ENCODE measurements around the gene MS4A10. TPM values are rescaled to one million over a fixed set of nuclear protein-coding genes. Genes with fewer than 3 reads are reported as not detected.
A peak's percentile ranks its signal among the peaks of the same experiment; 100 is the strongest.

MS4A10 gene
- polyA plus RNA-seq, 1 donor (not counting 4 experiments of a cell fraction or from before 2014, with no cell fraction given), result not detected

DNA sequence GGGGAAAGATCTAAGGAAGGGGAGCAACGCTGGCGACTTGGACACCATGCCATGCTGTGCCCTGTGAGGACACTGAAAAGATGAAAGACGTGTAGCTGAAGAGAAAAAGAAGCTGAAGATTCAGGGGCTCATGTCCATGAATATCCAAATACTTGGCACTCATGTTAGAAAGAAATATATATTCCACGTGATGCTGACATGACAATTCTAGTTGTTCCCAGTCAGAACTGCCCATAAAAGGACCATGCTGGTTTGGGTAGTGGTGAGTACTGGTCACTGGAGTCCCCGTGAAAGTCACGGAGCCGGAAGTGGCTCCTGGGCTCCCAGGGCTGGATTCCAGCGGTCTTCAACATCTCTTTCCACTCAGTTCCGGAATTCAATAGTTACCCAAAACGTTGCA, 18.6 kb upstream of the MS4A10 start:
- Histone ChIP-seq H3K9me3 (ENCODE audit: control insufficient read depth, low read depth, low read length) (no peaks in the 10 kb centered on the region), H4K20me1 (ENCODE audit: control insufficient read depth, extremely low read depth, insufficient read depth, low read length) (no peaks in the 10 kb centered on the region), H3K27me3 (ENCODE audit: control insufficient read depth, extremely low read depth, insufficient read depth, low read length) (no peaks in the 10 kb centered on the region), H3K27ac (ENCODE audit: control insufficient read depth, insufficient read depth, low read length) (no peak overlapping the region), H3K36me3 (ENCODE audit: control insufficient read depth in 2 of 2, extremely low read depth in 1 of 2, insufficient read depth in 2 of 2, low read length in 2 of 2) (no peaks in the 10 kb centered on the region), H3K4me3 (ENCODE audit: control insufficient read depth in 2 of 3, extremely low read depth in 1 of 3, insufficient read depth in 2 of 3, low read depth in 1 of 3, low read length in 3 of 3) (no peak overlapping the region), H3K9me1 (ENCODE audit: control insufficient read depth, extremely low read depth, insufficient read depth, low read length) (peaks cover 3% of the 10 kb centered on the region), H3K4me1 (ENCODE audit: control insufficient read depth, extremely low read depth, insufficient read depth, low read length) (peaks cover 8% of the 10 kb centered on the region), H3K4me2 (ENCODE audit: control insufficient read depth, extremely low read depth, insufficient read depth, low read depth, low read length) (no peak overlapping the region), H3K79me2 (ENCODE audit: control insufficient read depth, insufficient read depth, low read length) (no peaks in the 10 kb centered on the region), H3K9ac (ENCODE audit: control insufficient read depth, extremely low read depth, insufficient read depth, low read length) (no peak overlapping the region), H2AFZ (ENCODE audit: control insufficient read depth, low read length) (no peak overlapping the region)
- dilution Hi-C loops (cut with MboI; ENCODE audit: extremely low pct_ligation_motif_present, low sequenced_read_pairs), result no loop called here
- TF ChIP-seq, protein P1, sequence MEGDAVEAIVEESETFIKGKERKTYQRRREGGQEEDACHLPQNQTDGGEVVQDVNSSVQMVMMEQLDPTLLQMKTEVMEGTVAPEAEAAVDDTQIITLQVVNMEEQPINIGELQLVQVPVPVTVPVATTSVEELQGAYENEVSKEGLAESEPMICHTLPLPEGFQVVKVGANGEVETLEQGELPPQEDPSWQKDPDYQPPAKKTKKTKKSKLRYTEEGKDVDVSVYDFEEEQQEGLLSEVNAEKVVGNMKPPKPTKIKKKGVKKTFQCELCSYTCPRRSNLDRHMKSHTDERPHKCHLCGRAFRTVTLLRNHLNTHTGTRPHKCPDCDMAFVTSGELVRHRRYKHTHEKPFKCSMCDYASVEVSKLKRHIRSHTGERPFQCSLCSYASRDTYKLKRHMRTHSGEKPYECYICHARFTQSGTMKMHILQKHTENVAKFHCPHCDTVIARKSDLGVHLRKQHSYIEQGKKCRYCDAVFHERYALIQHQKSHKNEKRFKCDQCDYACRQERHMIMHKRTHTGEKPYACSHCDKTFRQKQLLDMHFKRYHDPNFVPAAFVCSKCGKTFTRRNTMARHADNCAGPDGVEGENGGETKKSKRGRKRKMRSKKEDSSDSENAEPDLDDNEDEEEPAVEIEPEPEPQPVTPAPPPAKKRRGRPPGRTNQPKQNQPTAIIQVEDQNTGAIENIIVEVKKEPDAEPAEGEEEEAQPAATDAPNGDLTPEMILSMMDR (optimal IDR thresholded peaks at IDR 0.05 in 1 of 3, IDR thresholded peaks at IDR 0.05 in 1 of 3, conservative IDR thresholded peaks at IDR 0.05 in 1 of 3; ENCODE audit: extremely low read depth in 1 of 3, insufficient read depth in 2 of 3, low read length in 3 of 3), result no peak
- no peak for TF ChIP-seq EZH2 (IDR thresholded peaks at IDR 0.05; ENCODE audit: low read length)
- FAIRE-seq (no peak), DNase-seq (ENCODE audit: low read depth, low spot score) (no peak)

GRCh38 chr11:60767388-60767811, 17.7 kb upstream of the MS4A10 start:
- no peak for FAIRE-seq
- H3K27ac ChIP-seq (ENCODE audit: control insufficient read depth, insufficient read depth, low read length), result no peak overlapping the region
- no peaks in the 10 kb centered on the region for H3K79me2 ChIP-seq (ENCODE audit: control insufficient read depth, insufficient read depth, low read length)
- DNase-seq (ENCODE audit: low read depth, low spot score), result no peak
- H2AFZ ChIP-seq (ENCODE audit: control insufficient read depth, low read length), result no peak overlapping the region
- H3K4me1 ChIP-seq (ENCODE audit: control insufficient read depth, extremely low read depth, insufficient read depth, low read length), result peaks cover 8% of the 10 kb centered on the region
- H3K27me3 ChIP-seq (ENCODE audit: control insufficient read depth, extremely low read depth, insufficient read depth, low read length), result no peaks in the 10 kb centered on the region
- H3K9ac ChIP-seq (ENCODE audit: control insufficient read depth, extremely low read depth, insufficient read depth, low read length), result no peak overlapping the region
- H3K9me1 ChIP-seq (ENCODE audit: control insufficient read depth, extremely low read depth, insufficient read depth, low read length), result peaks cover 3% of the 10 kb centered on the region
- dilution Hi-C loops (cut with MboI; ENCODE audit: extremely low pct_ligation_motif_present, low sequenced_read_pairs), result no loop called here
- TF ChIP-seq, protein P1 (optimal IDR thresholded peaks at IDR 0.05 in 1 of 3, IDR thresholded peaks at IDR 0.05 in 1 of 3, conservative IDR thresholded peaks at IDR 0.05 in 1 of 3; ENCODE audit: extremely low read depth in 1 of 3, insufficient read depth in 2 of 3, low read length in 3 of 3), result peak in 2 of 3 experiments; percentile 26 to 39
- TF ChIP-seq EZH2 (IDR thresholded peaks at IDR 0.05; ENCODE audit: low read length), result no peak
- H3K36me3 ChIP-seq (ENCODE audit: control insufficient read depth in 2 of 2, extremely low read depth in 1 of 2, insufficient read depth in 2 of 2, low read length in 2 of 2), result no peaks in the 10 kb centered on the region
- no peak overlapping the region for H3K4me2 ChIP-seq (ENCODE audit: control insufficient read depth, extremely low read depth, insufficient read depth, low read depth, low read length)
- H3K9me3 ChIP-seq (ENCODE audit: control insufficient read depth, low read depth, low read length), result no peaks in the 10 kb centered on the region
- no peaks in the 10 kb centered on the region for H4K20me1 ChIP-seq (ENCODE audit: control insufficient read depth, extremely low read depth, insufficient read depth, low read length)
- no peak overlapping the region for H3K4me3 ChIP-seq (ENCODE audit: control insufficient read depth in 2 of 3, extremely low read depth in 1 of 3, insufficient read depth in 2 of 3, low read depth in 1 of 3, low read length in 3 of 3)
